ENCODE data around the gene COL9A1.
"Not testable (repeated sequence)": the region's sequence is repeated elsewhere in the genome, so short reads cannot be mapped to it uniquely, and the experiment has no call there.

The COL9A1 gene

GRCh38 chr6:70325009-70325408 is 22.1 kb upstream of the COL9A1 start:
- no peak for ATAC-seq
- no peak for TF ChIP-seq ARNTL (CRISPR knock-in tag; IDR thresholded peaks at IDR 0.05; ENCODE audit: borderline replicate concordance, low read depth)
- no peak for TF ChIP-seq ZNF565 (CRISPR knock-in tag; conservative IDR thresholded peaks at IDR 0.05; ENCODE audit: low read depth)
- no peak for TF ChIP-seq OSR1 (CRISPR knock-in tag; IDR thresholded peaks at IDR 0.05)
- TF ChIP-seq PPARA (CRISPR knock-in tag; IDR thresholded peaks at IDR 0.05; ENCODE audit: borderline replicate concordance), result no peak
- no peak for TF ChIP-seq TSHZ2 (CRISPR knock-in tag; IDR thresholded peaks at IDR 0.05)
- TF ChIP-seq CREB5 (CRISPR knock-in tag; IDR thresholded peaks at IDR 0.05; ENCODE audit: low read depth), result no peak
- TF ChIP-seq GLIS3 (CRISPR knock-in tag; IDR thresholded peaks at IDR 0.05), result no peak
- no peak for TF ChIP-seq ISL1 (CRISPR knock-in tag; IDR thresholded peaks at IDR 0.05)
- no peak for TF ChIP-seq ZFP30 (CRISPR knock-in tag; IDR thresholded peaks at IDR 0.05)
- TF ChIP-seq ZC3H10 (CRISPR knock-in tag; IDR thresholded peaks at IDR 0.05), result no peak
- TF ChIP-seq ZNF8 (CRISPR knock-in tag; IDR thresholded peaks at IDR 0.05), result no peak
- no peak for TF ChIP-seq BACH2 (CRISPR knock-in tag; IDR thresholded peaks at IDR 0.05; ENCODE audit: borderline replicate concordance)
- no peak for TF ChIP-seq CSRNP3 (CRISPR knock-in tag; IDR thresholded peaks at IDR 0.05)
- TF ChIP-seq TOX (CRISPR knock-in tag; IDR thresholded peaks at IDR 0.05; ENCODE audit: borderline replicate concordance), result no peak
- TF ChIP-seq ZFP3 (CRISPR knock-in tag; IDR thresholded peaks at IDR 0.05), result no peak
- no peak for TF ChIP-seq TCF4 (CRISPR knock-in tag; IDR thresholded peaks at IDR 0.05; ENCODE audit: borderline replicate concordance)
- no peak for TF ChIP-seq CSDC2 (CRISPR knock-in tag; IDR thresholded peaks at IDR 0.05)
- TF ChIP-seq RARB (CRISPR knock-in tag; IDR thresholded peaks at IDR 0.05), result no peak

- not testable (repeated sequence) for ATAC-seq
These were observed 14.9 kb upstream of the COL9A1 start for GRCh38 chr6:70317799-70318198.

GRCh38 chr6:70315079-70315751 is 12.3 kb upstream of the COL9A1 start:
- no peak for ATAC-seq
- TF ChIP-seq ESRRG (CRISPR knock-in tag; IDR thresholded peaks at IDR 0.05), result no peak

- TF ChIP-seq ZNF70 (CRISPR knock-in tag; IDR thresholded peaks at IDR 0.05) (no peak), PATZ1 (CRISPR knock-in tag; IDR thresholded peaks at IDR 0.05; ENCODE audit: borderline replicate concordance) (no peak), GLIS3 (CRISPR knock-in tag; IDR thresholded peaks at IDR 0.05) (no peak), TOX (CRISPR knock-in tag; IDR thresholded peaks at IDR 0.05; ENCODE audit: borderline replicate concordance) (no peak), BACH2 (CRISPR knock-in tag; IDR thresholded peaks at IDR 0.05; ENCODE audit: borderline replicate concordance) (no peak), ISL1 (CRISPR knock-in tag; IDR thresholded peaks at IDR 0.05) (no peak), ZC3H10 (CRISPR knock-in tag; IDR thresholded peaks at IDR 0.05) (no peak), SNAI2 (CRISPR knock-in tag; IDR thresholded peaks at IDR 0.05) (no peak)
- no peak for ATAC-seq
These were observed 11.4 kb upstream of the COL9A1 start for GRCh38 chr6:70314296-70314695.
